BJ (cell line): ENCODE measurements around the gene ANKRD29. TPM values are rescaled to one million over a fixed set of nuclear protein-coding genes. Genes with fewer than 3 reads are reported as not detected.

ENCODE experiments used
- CTCF ChIA-PET: fragments of 350-600 bp; formaldehyde crosslinking; extraction: SDS; loops from one replicate; lab custom pipeline; 2021; ENCODE audit warnings: antibody characterized with exemption, inconsistent platforms; lab: Yijun Ruan, JAX
- POLR2A ChIA-PET: fragments of 300-600 bp; sonication (Branson Sonifier 250); formaldehyde crosslinking; extraction: SDS; loops from one replicate; lab custom pipeline; 2021; ENCODE audit warnings: antibody characterized with exemption; lab: Charles Lee
- DNase-seq: peaks from one replicate; pipeline ENCODE4 v3.0.0-alpha.2; 2011; ENCODE audit warnings: low read depth
- H3K27me3 ChIP-seq: 2 replicates; pipeline ENCODE4 v1.6.0; 2011; ENCODE audit warnings: low read length; ENCODE audit not compliant: control insufficient read depth, insufficient read depth
- H3K36me3 ChIP-seq: 2 replicates; pipeline ENCODE4 v1.5.1; 2011; ENCODE audit warnings: low read length; ENCODE audit not compliant: control insufficient read depth, insufficient read depth
- H3K4me3 ChIP-seq: 2 replicates; pipeline ENCODE4 v1.5.1; 2011; ENCODE audit warnings: low read depth, mild to moderate bottlenecking, control low read depth, low read length
- CTCF ChIP-seq: IDR thresholded peaks from 2 replicates; pipeline ENCODE4 v1.5.1; 2011; ENCODE audit warnings: low read depth, mild to moderate bottlenecking, control low read depth, inconsistent platforms, low read length, moderate library complexity; ENCODE audit not compliant: insufficient read depth
- polyA plus RNA-seq: library from polyadenylated mRNA; depleted of rRNA; stranded (reverse); fragments of >200 nt; gene quantifications from 2 replicates; pipeline ENCODE4 v1.2.3, GENCODE V29; 2011; rRNA removed
- small RNA-seq: library from RNA; depleted of rRNA; stranded (forward); fragments of <200 nt; gene quantifications from one replicate; pipeline ENCODE3, GENCODE V24; 2012; ENCODE audit warnings: low replicate concordance, low read depth; ENCODE audit not compliant: insufficient read length

Gene ANKRD29
- polyA plus RNA-seq, 1 experiment: 4.7 TPM

- Histone ChIP-seq H3K36me3 (peaks cover 31% of the 10 kb centered on the region), H3K4me3 (no peak overlapping the region), H3K27me3 (no peaks in the 10 kb centered on the region)
- POLR2A ChIA-PET: no interaction called here
- CTCF ChIA-PET: no interaction called here
- no peak for TF ChIP-seq CTCF
- no peak for DNase-seq
Observed at GRCh38 chr18:23553887-23554286, 108.8 kb downstream of the ANKRD29 start.

GRCh38 chr18:23552505-23552904, 110.2 kb downstream of the ANKRD29 start:
- H3K36me3 ChIP-seq: peaks cover 31% of the 10 kb centered on the region
- no peak for DNase-seq
- no peaks in the 10 kb centered on the region for H3K27me3 ChIP-seq
- H3K4me3 ChIP-seq: no peak overlapping the region
- POLR2A ChIA-PET: no interaction called here
- TF ChIP-seq CTCF: no peak
- CTCF ChIA-PET: interaction anchor here (1.2 to 1.6 kb wide), 3 partner anchors 8 to 54 kb away, joined by 3 to 5 read pairs (median 5); no protein-coding TSS in a partner anchor

- no peak for TF ChIP-seq CTCF
- Histone ChIP-seq H3K27me3 (no peaks in the 10 kb centered on the region), H3K4me3 (no peak overlapping the region), H3K36me3 (peaks cover 30% of the 10 kb centered on the region)
- ChIA-PET POLR2A (no interaction called here), CTCF (interaction anchor here (1.2 to 1.6 kb wide), 3 partner anchors 8 to 53 kb away, joined by 3 to 5 read pairs (median 5); no protein-coding TSS in a partner anchor)
- DNase-seq: no peak
Observed at GRCh38 chr18:23551978-23552377, 110.7 kb downstream of the ANKRD29 start.

- POLR2A ChIA-PET: interaction anchor here (0.6 kb wide), 1 partner anchor 560 kb away, joined by 8 read pairs; no protein-coding TSS in a partner anchor
- TF ChIP-seq CTCF: no peak
Observed at GRCh38 chr18:23550898-23551297, 111.8 kb downstream of the ANKRD29 start.

More at GRCh38 chr18:23550898-23551297, 111.8 kb downstream of the ANKRD29 start:
- H3K4me3 ChIP-seq: no peak overlapping the region
- no peaks in the 10 kb centered on the region for H3K27me3 ChIP-seq
- CTCF ChIA-PET: interaction anchor here (1.6 kb wide), 1 partner anchor 52 kb away, joined by 5 read pairs; no protein-coding TSS in a partner anchor
- DNase-seq: no peak
- H3K36me3 ChIP-seq: peaks cover 23% of the 10 kb centered on the region

Small RNAs within 50 kb of the gene (small RNA-seq; reads per million reads assigned to genes)
- not detected for gene RF00019

Other genes with a start within 250 kb of the ANKRD29 start
- 30.9 and 45.1 TPM in 2 replicates for gene RIOK3, start 209.6 kb downstream of the ANKRD29 start, polyA plus RNA-seq
- 10.8 and 15.1 TPM in 2 replicates for gene RMC1, start 159.4 kb downstream of the ANKRD29 start, polyA plus RNA-seq
- 34.2 and 54.5 TPM in 2 replicates for gene NPC1, start 76.4 kb downstream of the ANKRD29 start, polyA plus RNA-seq
- gene LAMA3, start 26.5 kb upstream of the ANKRD29 start, polyA plus RNA-seq: 5.6 and 6.6 TPM in 2 replicates